ENCODE measurements around the gene SOX1. TPM values are rescaled to one million over a fixed set of nuclear protein-coding genes. Genes with fewer than 3 reads are reported as not detected.

SOX1 gene
- not detected for total RNA-seq

DNA sequence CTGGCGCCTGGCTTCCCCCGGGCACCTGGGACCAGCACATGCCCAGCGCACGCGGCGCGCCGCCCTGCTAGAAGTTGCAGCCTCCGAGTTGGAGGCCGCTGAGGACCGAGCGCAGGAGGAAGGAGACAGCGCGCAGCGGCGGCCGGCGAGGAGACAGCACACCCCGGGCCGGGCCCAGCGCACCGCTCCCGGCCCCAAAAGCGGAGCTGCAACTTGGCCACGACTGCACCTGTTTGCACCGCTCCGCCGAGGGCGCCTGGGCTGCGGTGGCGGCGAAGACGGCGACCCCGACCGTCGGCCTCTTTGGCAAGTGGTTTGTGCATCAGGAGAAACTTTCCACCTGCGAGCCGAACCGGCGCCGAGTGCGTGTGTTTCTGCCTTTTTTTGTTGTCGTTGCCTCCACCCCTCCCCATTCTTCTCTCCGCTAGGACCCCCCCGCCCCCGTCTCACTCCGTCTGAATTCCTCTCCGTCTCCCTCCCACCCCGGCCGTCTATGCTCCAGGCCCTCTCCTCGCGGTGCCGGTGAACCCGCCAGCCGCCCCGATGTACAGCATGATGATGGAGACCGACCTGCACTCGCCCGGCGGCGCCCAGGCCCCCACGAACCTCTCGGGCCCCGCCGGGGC lies at the start of gene SOX1:
TSS of gene SOX1 (plus strand) at position 34 of the 626 bp plus-strand sequence. CDS start at position 544, 510 bp downstream.
- ATAC-seq: no peak

- no peak for ATAC-seq
These were observed 42.4 kb upstream of the SOX1 start for GRCh38 chr13:112024577-112024976.

GRCh38 chr13:112027250-112027649 lies 39.7 kb upstream of the SOX1 start:
- ATAC-seq: peak; percentile 21

GRCh38 chr13:112028481-112028880 lies 38.5 kb upstream of the SOX1 start:
- no peak for ATAC-seq

DNA sequence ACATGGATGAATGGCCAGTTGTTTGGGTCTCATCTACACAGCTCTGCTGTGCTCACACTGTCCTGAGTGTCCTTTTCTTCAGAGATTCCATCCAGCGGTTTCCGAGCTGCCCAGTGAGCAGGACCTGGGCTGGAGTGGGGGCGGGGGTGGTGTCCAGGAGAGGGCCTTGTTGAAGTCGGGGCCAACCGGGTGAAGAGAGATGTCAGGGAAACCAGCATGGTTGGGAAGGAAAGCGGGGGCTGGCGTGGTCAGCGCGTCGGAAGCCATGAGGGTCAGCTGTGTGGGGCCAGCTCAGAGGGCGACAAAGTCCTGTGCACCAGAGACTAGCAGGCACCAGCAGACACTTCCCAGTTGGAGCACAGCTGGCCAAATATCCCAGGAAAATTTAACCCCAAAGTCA lies 37.8 kb upstream of the SOX1 start:
- no peak for ATAC-seq

GRCh38 chr13:112032186-112032993 lies 34.6 kb upstream of the SOX1 start:
- ATAC-seq: peak; percentile 64

DNA sequence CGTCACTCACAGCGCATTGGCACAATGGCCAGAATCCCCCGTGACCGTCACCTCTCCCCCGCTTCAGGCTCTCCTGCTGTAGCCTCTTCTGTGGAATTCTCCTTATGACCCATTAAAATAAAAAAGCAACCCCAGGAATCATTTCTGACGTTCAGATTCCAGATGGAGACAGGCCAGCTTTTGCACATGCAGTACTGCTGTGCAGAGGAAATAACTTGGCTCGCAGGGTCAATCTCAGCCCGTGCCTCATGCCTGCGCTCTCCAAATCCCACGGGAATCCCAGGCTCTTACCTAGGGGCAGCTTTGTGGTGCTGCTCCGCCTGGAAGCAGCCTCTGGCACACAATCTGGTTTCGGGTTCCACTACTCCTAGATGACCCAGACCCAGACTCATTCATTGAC lies 32.7 kb upstream of the SOX1 start:
- no peak for ATAC-seq

DNA sequence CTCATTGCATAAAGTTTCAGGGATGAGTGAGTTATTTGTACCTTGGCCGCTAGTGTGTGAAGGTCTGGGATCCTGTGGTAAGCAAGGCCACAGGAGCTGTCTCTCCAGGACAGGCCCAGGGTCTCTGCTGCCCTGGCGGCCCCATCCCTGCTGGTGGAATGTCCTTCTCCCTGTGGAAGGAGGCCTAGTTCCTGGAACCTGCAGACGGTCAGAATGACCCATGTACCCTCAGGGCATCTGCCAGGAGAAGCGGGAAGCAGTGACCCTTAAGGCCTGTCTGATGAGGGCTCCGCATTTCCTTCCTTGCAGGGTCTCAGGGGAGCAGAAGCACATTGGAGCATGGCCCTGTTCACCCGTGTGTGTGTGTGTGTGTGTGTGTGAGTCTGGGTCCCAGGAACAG lies 32.1 kb upstream of the SOX1 start:
- no peak for ATAC-seq

GRCh38 chr13:112042496-112042895 lies 24.5 kb upstream of the SOX1 start:
- no peak for ATAC-seq

DNA sequence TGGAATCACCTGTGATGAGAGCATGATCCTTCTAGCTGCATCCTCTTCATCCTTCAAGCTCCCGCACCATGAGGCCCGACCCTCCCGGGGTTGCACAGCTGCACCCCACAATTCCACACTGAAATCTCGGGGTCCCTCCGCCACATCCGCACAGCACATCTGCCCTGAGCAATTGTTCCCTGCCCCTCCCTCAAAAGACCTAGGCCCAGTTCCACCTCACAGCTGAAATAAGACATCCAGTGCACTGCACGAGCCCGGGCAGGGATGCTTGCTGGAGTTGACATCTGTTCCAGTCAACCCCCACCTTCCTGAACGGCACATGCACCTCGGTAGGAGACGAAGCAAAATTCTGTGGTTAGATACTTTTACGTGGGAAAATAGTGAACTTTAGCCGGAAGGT lies 14.7 kb upstream of the SOX1 start:
- ATAC-seq: no peak

DNA sequence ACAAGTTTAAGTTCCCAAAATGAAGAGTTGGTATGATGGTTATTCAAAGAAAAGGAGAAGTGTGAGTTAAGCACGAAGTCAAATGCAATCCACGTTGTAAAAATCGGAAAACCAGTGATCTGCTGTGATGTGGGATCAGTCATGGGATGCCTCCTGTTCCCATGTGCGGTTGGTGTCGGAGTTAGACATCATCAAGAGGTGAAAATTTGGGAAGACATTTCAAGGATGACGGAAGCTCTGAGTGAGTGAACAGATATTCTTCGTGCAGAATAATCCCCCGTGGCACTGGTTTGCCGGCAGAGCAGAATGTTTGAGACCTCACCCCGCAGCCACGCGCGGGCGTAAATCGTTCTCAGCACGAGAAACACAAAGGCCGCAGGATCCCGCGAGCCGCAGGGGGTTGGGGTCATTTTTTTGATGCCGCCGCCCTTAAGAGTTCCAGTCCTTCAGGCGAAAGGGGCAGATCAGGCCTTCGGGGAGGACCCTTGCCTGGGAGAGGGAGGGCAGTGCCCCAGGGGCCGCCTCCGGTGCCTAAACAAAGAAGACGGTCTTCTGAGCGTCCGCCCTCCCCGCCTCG lies 13.7 kb upstream of the SOX1 start:
- ATAC-seq: no peak

DNA sequence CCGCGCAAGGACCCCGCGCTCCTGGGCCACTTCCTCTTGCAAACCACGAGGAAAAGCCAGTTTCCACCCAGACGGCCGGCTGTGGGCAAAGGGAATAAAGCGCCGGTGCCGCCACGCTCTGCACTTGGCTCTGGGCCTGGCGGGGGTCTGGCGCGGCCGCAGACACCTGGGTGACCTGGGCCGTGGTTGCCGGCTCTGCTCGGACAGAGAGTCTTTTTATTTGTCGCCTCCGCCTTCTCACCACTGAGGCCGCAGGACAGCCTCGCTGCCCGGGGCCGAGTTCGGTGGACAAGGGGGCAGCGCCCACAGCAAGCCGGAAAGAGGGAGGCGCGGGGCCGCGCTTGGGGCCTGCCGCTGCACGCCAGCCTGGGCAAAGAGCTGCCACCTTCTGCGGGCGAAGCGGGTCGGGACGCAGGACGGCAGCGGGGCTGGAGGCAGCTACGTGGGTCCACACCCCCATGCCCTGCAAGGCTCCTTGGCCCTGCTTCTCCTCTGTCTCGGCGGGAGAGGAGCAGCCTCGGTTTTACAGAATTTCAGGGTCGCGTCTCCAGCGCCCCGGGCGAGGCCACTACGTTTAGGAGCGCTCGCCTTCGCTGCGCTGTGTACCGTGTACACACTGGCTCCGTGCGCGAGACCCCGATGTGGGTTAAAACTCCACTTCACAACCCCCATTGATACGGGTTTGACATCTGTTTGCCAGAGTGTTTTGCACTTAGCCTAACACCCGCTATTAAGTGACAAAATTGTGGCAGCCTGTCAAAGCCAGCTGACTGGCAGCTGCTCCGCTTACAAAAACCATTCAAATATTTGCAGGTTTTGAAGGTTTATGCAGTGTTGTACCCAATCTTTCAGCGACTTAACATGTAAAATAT lies 13.0 kb upstream of the SOX1 start:
- no peak for ATAC-seq

- no peak for ATAC-seq
These were observed 12.3 kb upstream of the SOX1 start for GRCh38 chr13:112054616-112055015.

GRCh38 chr13:112055036-112055914 lies 11.7 kb upstream of the SOX1 start:
- ATAC-seq: no peak

DNA sequence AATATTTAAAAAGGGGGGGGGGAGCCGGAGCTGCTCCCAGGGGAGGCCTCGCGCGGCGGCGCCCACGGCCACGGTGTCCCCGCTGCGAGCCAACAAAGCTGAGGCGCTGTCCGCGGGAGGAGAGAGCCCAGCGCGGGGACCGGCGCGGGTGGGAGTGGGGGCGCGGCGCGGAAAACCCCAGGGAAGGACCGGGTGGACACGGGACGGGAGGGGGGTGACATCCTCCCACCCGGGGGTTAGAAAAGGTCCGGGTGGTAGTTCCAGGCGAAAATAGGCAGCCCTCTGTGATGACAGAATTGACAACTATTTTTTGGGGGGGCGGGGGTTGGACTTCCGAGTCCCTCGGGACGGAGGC lies 11.1 kb upstream of the SOX1 start:
- ATAC-seq: no peak

- ATAC-seq: no peak
These were observed 10.6 kb upstream of the SOX1 start for GRCh38 chr13:112056284-112056727.

DNA sequence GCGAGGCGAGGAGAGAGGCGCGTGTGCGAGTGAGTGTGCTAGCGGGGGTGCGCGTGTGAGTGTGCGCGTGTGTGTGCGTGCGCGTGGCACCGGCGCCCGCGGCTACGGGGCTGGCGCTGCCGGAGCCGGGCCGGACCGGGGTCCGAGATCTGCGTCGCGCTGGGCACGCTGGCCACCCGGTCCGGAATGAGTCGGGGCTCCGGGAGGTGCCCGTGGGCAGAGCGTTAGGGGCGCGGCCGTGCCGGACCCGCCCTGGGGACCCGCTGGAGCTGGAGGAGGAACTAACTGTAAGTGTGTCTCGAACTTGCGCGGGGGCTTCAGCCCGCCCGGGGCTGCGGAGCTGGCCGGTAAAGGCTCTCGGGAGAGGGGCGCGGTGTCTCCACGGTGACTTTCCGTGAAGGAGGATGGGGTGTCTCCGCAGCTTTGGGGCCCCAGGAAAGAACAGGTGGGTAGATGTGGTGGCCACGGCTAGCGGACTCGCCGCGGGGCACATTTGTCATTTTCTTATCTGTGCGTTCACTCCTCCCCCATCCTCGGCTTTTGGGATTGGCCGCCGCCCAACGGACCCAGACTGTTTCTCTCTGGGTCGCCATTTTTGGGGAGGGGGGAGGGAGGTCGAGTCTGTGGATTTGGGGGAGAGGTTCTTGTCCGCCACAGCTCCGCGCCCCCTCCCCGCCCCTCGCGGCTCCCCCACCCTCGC lies 10.1 kb upstream of the SOX1 start:
- ATAC-seq: no peak

GRCh38 chr13:112057439-112057735 lies 9.6 kb upstream of the SOX1 start:
- ATAC-seq: no peak

DNA sequence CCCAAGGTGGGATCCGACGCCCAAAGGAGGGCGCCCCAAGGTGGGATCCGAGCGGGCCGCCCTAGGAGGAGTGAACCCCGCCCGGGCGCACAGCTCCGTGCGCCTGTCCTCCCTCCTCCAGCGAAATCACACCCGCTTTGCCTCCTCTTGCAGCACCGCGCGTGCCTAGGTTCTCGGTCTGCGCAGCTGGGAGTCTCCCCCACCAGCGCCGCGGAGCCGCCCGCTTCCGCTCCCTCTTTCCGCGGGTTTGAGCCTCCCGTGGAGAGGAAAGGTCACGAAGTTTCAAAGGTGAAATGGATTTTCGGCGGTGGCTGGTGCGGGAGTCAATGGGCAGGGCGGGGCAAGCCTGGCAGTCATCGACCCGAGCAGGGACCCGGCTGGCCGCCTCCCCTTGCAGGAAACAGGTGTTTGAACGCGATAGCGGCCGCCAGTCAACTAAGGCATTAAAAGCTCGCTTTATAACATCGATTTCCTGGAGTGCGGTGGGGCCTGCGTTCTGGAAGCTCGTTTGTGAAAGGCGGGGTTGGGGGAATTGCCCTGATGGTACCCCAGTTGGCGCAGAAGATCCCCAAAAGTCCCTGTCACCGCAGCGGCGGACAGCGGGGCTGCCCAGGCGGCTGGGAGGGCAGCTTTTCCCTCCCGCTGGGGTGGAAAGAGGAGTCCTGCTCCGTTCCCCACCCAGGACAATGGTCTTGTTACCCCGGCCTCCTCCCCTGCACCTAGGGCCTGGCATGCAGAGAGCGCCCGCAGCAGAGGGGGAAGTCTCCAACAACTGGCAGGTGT lies 9.0 kb upstream of the SOX1 start:
- no peak for ATAC-seq

DNA sequence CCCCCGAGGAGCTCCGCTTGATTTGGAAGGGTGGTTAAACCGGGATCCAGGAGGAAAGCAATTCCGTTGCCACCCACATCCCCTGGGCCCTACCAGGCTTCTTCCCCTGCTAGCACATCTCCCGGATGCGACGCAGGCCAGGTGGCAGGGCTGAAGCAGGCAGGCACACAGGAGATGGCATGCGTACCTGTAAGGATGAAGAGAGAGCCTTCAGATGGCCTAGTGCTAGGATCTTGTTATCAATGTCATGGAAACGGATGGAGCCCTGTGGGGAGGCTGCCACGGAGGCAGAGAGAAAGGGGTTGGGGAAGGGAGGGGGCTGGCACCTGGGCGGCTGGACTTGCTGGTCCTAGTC lies 8.5 kb upstream of the SOX1 start:
- no peak for ATAC-seq

DNA sequence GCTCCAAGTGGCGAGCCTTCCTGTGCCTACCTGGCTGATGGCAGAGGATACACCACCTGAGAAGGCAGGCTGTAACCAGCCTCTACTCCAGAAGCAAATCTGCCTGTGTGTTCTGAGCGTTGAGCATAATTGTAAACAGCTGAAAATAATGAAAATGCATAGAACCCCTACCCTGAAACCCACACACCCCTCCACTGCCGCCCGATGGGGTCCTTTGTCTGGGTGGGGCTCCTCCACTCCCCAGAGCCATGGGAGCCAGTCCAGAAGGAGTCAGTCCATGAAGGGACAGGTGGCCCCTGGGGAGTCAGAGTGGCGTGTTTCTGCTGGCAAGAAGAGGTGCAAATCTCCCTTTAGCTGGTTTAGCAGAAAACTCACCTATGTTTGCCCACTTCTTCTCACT lies 8.0 kb upstream of the SOX1 start:
- ATAC-seq: no peak
